DND-41 (cell line): Measurements from ENCODE around the gene ZDHHC1.

Source experiments
- ATAC-seq: fragments of 200-7000 bp; cut with Tn5 transposase; 3 replicates; pipeline ENCODE4 v1.9.1; 2021; ENCODE audit warnings: low read depth; ENCODE audit not compliant: insufficient read depth
- DNase-seq: peaks from one replicate; pipeline ENCODE4 v3.0.0-alpha.2; 2020
- H2AFZ ChIP-seq: 2 replicates; pipeline ENCODE4 v1.6.0; 2012; ENCODE audit warnings: low read depth, low read length
- H3K27ac ChIP-seq: 2 replicates; pipeline ENCODE4 v1.5.1; 2012; ENCODE audit warnings: low read length, inconsistent platforms
- H3K27me3 ChIP-seq: fragments of 200-600 bp; sonication (generic); 2 replicates; pipeline ENCODE4 v1.6.0; 2012; ENCODE audit warnings: low read length, mild to moderate bottlenecking, inconsistent platforms; ENCODE audit not compliant: insufficient read depth, poor library complexity
- H3K36me3 ChIP-seq: 2 replicates; pipeline ENCODE4 v1.5.1; 2012; ENCODE audit warnings: low read length, inconsistent platforms; ENCODE audit not compliant: insufficient read depth
- H3K4me1 ChIP-seq: 2 replicates; pipeline ENCODE4 v1.5.1; 2012; ENCODE audit warnings: mild to moderate bottlenecking, low read length; ENCODE audit not compliant: insufficient read depth
- H3K4me2 ChIP-seq: 2 replicates; pipeline ENCODE4 v1.6.0; 2012; ENCODE audit warnings: mild to moderate bottlenecking, moderate library complexity, low read length, inconsistent platforms; ENCODE audit not compliant: insufficient read depth
- H3K4me3 ChIP-seq, 2 experiments: fragments of 200-600 bp in 1 of 2; shearing (Covaris generic) in 1 of 2; 2 replicates each; pipeline ENCODE4 v1.5.1; 2012 to 2016; ENCODE audit warnings: inconsistent platforms in 2 of 2, low read length in 2 of 2, mild to moderate bottlenecking in 2 of 2, low read depth in 1 of 2, moderate library complexity in 1 of 2
- H3K79me2 ChIP-seq: 2 replicates; pipeline ENCODE4 v1.6.0; 2012; ENCODE audit warnings: low read length, inconsistent platforms; ENCODE audit not compliant: insufficient read depth
- H3K9ac ChIP-seq: 2 replicates; pipeline ENCODE4 v1.6.0; 2012; ENCODE audit warnings: low read depth, mild to moderate bottlenecking, inconsistent platforms, low read length, moderate library complexity
- H3K9me3 ChIP-seq: 2 replicates; pipeline ENCODE4 v1.5.1; 2012; ENCODE audit warnings: low read length, moderate library complexity, mild to moderate bottlenecking, inconsistent platforms; ENCODE audit not compliant: insufficient read depth, severe bottlenecking
- H4K20me1 ChIP-seq: 2 replicates; pipeline ENCODE4 v1.6.0; 2012; ENCODE audit warnings: low read length; ENCODE audit not compliant: insufficient read depth
- CTCF ChIP-seq: IDR thresholded peaks from 2 replicates; pipeline ENCODE4 v1.5.1; 2012; ENCODE audit warnings: borderline replicate concordance, low read length, moderate library complexity, mild to moderate bottlenecking; ENCODE audit not compliant: poor library complexity, severe bottlenecking; ENCODE audit errors: extremely low read depth
- EZH2 ChIP-seq: IDR thresholded peaks from 3 replicates; pipeline ENCODE4 v1.6.1; 2012; ENCODE audit warnings: borderline replicate concordance, low read depth, mild to moderate bottlenecking, moderate library complexity, low read length, inconsistent platforms; ENCODE audit not compliant: severe bottlenecking

ZDHHC1 gene

GRCh38 chr16:67391424-67392300 is 24.6 kb downstream of the ZDHHC1 start:
- H4K20me1 ChIP-seq = no peaks in the 10 kb centered on the region
- no peak overlapping the region for H3K27ac ChIP-seq
- TF ChIP-seq EZH2 (no peak), CTCF (no peak)
- no peak overlapping the region for H3K4me3 ChIP-seq
- ATAC-seq = no peak
- no peak for DNase-seq
- no peaks in the 10 kb centered on the region for H3K79me2 ChIP-seq
- no peak overlapping the region for H3K4me2 ChIP-seq
- no peaks in the 10 kb centered on the region for H3K4me1 ChIP-seq
- H3K9ac ChIP-seq = no peak overlapping the region
- H3K27me3 ChIP-seq = no peaks in the 10 kb centered on the region
- no peak overlapping the region for H2AFZ ChIP-seq
- H3K9me3 ChIP-seq = no peaks in the 10 kb centered on the region
- no peaks in the 10 kb centered on the region for H3K36me3 ChIP-seq

- H3K4me3 ChIP-seq = no peak overlapping the region
- no peaks in the 10 kb centered on the region for H3K36me3 ChIP-seq
- no peak overlapping the region for H3K4me2 ChIP-seq
- no peaks in the 10 kb centered on the region for H3K79me2 ChIP-seq
- H3K4me1 ChIP-seq = no peaks in the 10 kb centered on the region
- no peak overlapping the region for H3K27ac ChIP-seq
- H3K27me3 ChIP-seq = no peaks in the 10 kb centered on the region
- TF ChIP-seq EZH2 (no peak), CTCF (no peak)
- H2AFZ ChIP-seq = no peak overlapping the region
- H3K9ac ChIP-seq = no peak overlapping the region
- DNase-seq (no peak), ATAC-seq (no peak)
- H4K20me1 ChIP-seq = no peaks in the 10 kb centered on the region
- no peaks in the 10 kb centered on the region for H3K9me3 ChIP-seq
Measured at GRCh38 chr16:67390816-67391423, 25.4 kb downstream of the ZDHHC1 start.

- Histone ChIP-seq H3K4me2 (no peak overlapping the region), H3K4me3 (no peak overlapping the region), H3K36me3 (no peaks in the 10 kb centered on the region), H3K27ac (no peak overlapping the region), H4K20me1 (no peaks in the 10 kb centered on the region), H2AFZ (no peak overlapping the region), H3K27me3 (no peaks in the 10 kb centered on the region), H3K9ac (no peak overlapping the region), H3K4me1 (no peaks in the 10 kb centered on the region), H3K79me2 (no peaks in the 10 kb centered on the region), H3K9me3 (no peaks in the 10 kb centered on the region)
- no peak for ATAC-seq
- no peak for TF ChIP-seq CTCF
- TF ChIP-seq EZH2 = no peak
- DNase-seq = no peak
Measured at GRCh38 chr16:67389911-67390815, 26.1 kb downstream of the ZDHHC1 start.
